CD4-positive, alpha-beta T cell treated with Interleukin-4 for 4 hours (primary cell): Measurements from ENCODE around the gene PTOV1.
A peak's percentile ranks its signal among the peaks of the same experiment; 100 is the strongest.

Experiments
- DNase-seq: peaks from one replicate; pipeline ENCODE4 v3.0.0-alpha.2; 2020

PTOV1 gene

GRCh38 chr19:49892716-49893115, 41.8 kb downstream of the PTOV1 start:
- no peak for DNase-seq

GRCh38 chr19:49894011-49894664, 43.2 kb downstream of the PTOV1 start:
- no peak for DNase-seq

GRCh38 chr19:49894879-49895565, 44.1 kb downstream of the PTOV1 start:
- DNase-seq: peak; percentile 41

- no peak for DNase-seq
These were observed 44.8 kb downstream of the PTOV1 start for GRCh38 chr19:49895566-49896297.

- DNase-seq: peak; percentile 89
These were observed 46.1 kb downstream of the PTOV1 start, which contains the start of gene IL4I1 for GRCh38 chr19:49896863-49897621. TSS of gene IL4I1 (minus strand) at chr19:49896887. CDS start at chr19:49896160, 727 bp downstream.

GRCh38 chr19:49904136-49904535, 53.2 kb downstream of the PTOV1 start:
- no peak for DNase-seq

- no peak for DNase-seq
These were observed 56.1 kb downstream of the PTOV1 start for GRCh38 chr19:49906879-49907564.

- DNase-seq: no peak
These were observed 56.9 kb downstream of the PTOV1 start for GRCh38 chr19:49907745-49908446.

- no peak for DNase-seq
These were observed 57.8 kb downstream of the PTOV1 start for GRCh38 chr19:49908480-49909420.

GRCh38 chr19:49910179-49910578, 59.2 kb downstream of the PTOV1 start:
- no peak for DNase-seq
